Endothelial cell of umbilical vein (primary cell): ENCODE results near the gene ETDC. TPM values are rescaled to one million over a fixed set of nuclear protein-coding genes. Genes with fewer than 3 reads are reported as not detected.

Experiments
- BruUV-seq: library from RNA; stranded (reverse); fragments of 400-500 nt; replicated peaks from 2 replicates; lab custom pipeline; 2021; lab: Mats Ljungman, UMichigan
- CTCF ChIA-PET: fragments of 300-600, 350-600 bp; sonication (Branson Sonifier 250); formaldehyde crosslinking; loops from one replicate; lab custom pipeline; 2021; ENCODE audit warnings: antibody characterized with exemption, inconsistent platforms; lab: Charles Lee
- POLR2A ChIA-PET: fragments of 300-600, 350-600 bp; sonication (Branson Sonifier 250); formaldehyde crosslinking; loops from one replicate; lab custom pipeline; 2021; ENCODE audit warnings: antibody characterized with exemption, inconsistent platforms; lab: Charles Lee
- DNase-seq: peaks from one replicate; pipeline ENCODE4 v3.0.0-alpha.2; 2011; ENCODE audit warnings: low read depth, low spot score
- FAIRE-seq: peaks from 2 replicates; lab custom pipeline; 2011; peaks lifted over from hg19 to GRCh38; lab: Jason Lieb, UNC
- H2AFZ ChIP-seq: 2 replicates; pipeline ENCODE4 v1.6.0; 2012; ENCODE audit warnings: low read depth, low read length, control low read depth, inconsistent platforms
- H3K27ac ChIP-seq: 2 replicates; pipeline ENCODE4 v1.5.1; 2011; ENCODE audit warnings: low read depth, mild to moderate bottlenecking, control low read depth, low read length, moderate library complexity; ENCODE audit not compliant: insufficient read depth
- H3K27me3 ChIP-seq, 2 experiments: 2 replicates each; pipeline versions ENCODE4 v1.6.0 to v1.6.1; 2011; ENCODE audit warnings: low read length in 2 of 2, mixed read lengths in 1 of 2; ENCODE audit not compliant: control insufficient read depth in 2 of 2, insufficient read depth in 2 of 2
- H3K36me3 ChIP-seq, 2 experiments: 2 replicates in 1 of 2; 3 replicates in 1 of 2; pipeline ENCODE4 v1.5.1; 2011; ENCODE audit warnings: low read length in 2 of 2, mild to moderate bottlenecking in 1 of 2, moderate library complexity in 1 of 2; ENCODE audit not compliant: control insufficient read depth in 2 of 2, insufficient read depth in 2 of 2; ENCODE audit errors: extremely low read depth in 1 of 2
- H3K4me1 ChIP-seq: 3 replicates; pipeline ENCODE4 v1.5.1; 2011; ENCODE audit warnings: mild to moderate bottlenecking, low read length; ENCODE audit not compliant: control insufficient read depth, insufficient read depth; ENCODE audit errors: extremely low read depth
- H3K4me2 ChIP-seq: 2 replicates; pipeline ENCODE4 v1.6.1; 2011; ENCODE audit warnings: low read length, control low read depth, mixed read lengths; ENCODE audit not compliant: insufficient read depth
- H3K4me3 ChIP-seq, 3 experiments: fragments of 200-600 bp in 1 of 3; sonication (generic), shearing (Covaris generic) in 1 of 3; replicated peaks in 1 of 3; 2 replicates each; pipeline ENCODE4 v1.5.1; 2011 to 2016; ENCODE audit warnings: control low read depth in 3 of 3, low read length in 3 of 3, mild to moderate bottlenecking in 2 of 3, inconsistent platforms in 1 of 3, low read depth in 1 of 3, moderate library complexity in 1 of 3; ENCODE audit not compliant: insufficient read depth in 1 of 3
- H3K79me2 ChIP-seq: 2 replicates; pipeline ENCODE4 v1.6.0; 2012; ENCODE audit warnings: low read length, inconsistent platforms; ENCODE audit not compliant: control insufficient read depth, insufficient read depth
- H3K9ac ChIP-seq: replicated peaks from 2 replicates; pipeline ENCODE3; 2011; ENCODE audit warnings: low read length, control low read depth; ENCODE audit not compliant: insufficient read depth; ENCODE audit errors: extremely low read depth
- H3K9me1 ChIP-seq: replicated peaks from 3 replicates; pipeline ENCODE4 v1.6.0; 2011; ENCODE audit warnings: mild to moderate bottlenecking, low read length; ENCODE audit not compliant: control insufficient read depth, insufficient read depth; ENCODE audit errors: extremely low read depth
- H3K9me3 ChIP-seq: replicated peaks from 2 replicates; pipeline ENCODE4 v1.5.1; 2012; ENCODE audit warnings: low read length, inconsistent platforms; ENCODE audit not compliant: control insufficient read depth, insufficient read depth
- H4K20me1 ChIP-seq: replicated peaks from 2 replicates; pipeline ENCODE3; 2011; ENCODE audit warnings: mild to moderate bottlenecking, low read length; ENCODE audit not compliant: control insufficient read depth, insufficient read depth; ENCODE audit errors: extremely low read depth
- EZH2 ChIP-seq: IDR thresholded peaks from 2 replicates; pipeline ENCODE4 v1.6.1; 2012; ENCODE audit warnings: borderline replicate concordance, low read depth, mild to moderate bottlenecking, moderate library complexity, low read length, inconsistent platforms; ENCODE audit not compliant: severe bottlenecking
- FOS ChIP-seq: IDR thresholded peaks from 2 replicates; pipeline ENCODE4 v1.6.1; 2011; ENCODE audit warnings: mild to moderate bottlenecking, low read length, moderate library complexity, borderline replicate concordance; ENCODE audit not compliant: insufficient read depth
- GATA2 ChIP-seq: IDR thresholded peaks from 2 replicates; pipeline ENCODE4 v1.7.0; 2011; ENCODE audit warnings: low read depth, mild to moderate bottlenecking, moderate library complexity, mixed read lengths, low read length; ENCODE audit not compliant: insufficient read length, insufficient read depth
- JUN ChIP-seq: IDR thresholded peaks from 2 replicates; pipeline ENCODE4 v1.6.1; 2011; ENCODE audit warnings: borderline replicate concordance, low read depth; ENCODE audit not compliant: insufficient read length, insufficient read depth
- MYC ChIP-seq: IDR thresholded peaks from one replicate; pipeline ENCODE4 v1.6.1; 2011; ENCODE audit warnings: mild to moderate bottlenecking, low read depth, low read length
- POLR2A ChIP-seq: IDR thresholded peaks from 2 replicates; pipeline ENCODE4 v1.6.1; 2012; ENCODE audit warnings: low read depth, mild to moderate bottlenecking, control low read depth, low read length
- POLR2AphosphoS5 ChIP-seq: IDR thresholded peaks from 2 replicates; pipeline ENCODE4 v1.6.1; 2012; ENCODE audit warnings: low read depth, mild to moderate bottlenecking, control low read depth, low read length, moderate library complexity; ENCODE audit not compliant: insufficient read depth
- dilution Hi-C: fragments of 300-500 bp; cut with MboI; formaldehyde crosslinking; loops from one replicate; pipeline ENCODE4 v1.15.0; 2019; ENCODE audit warnings: low sequenced_read_pairs; ENCODE audit not compliant: extremely low pct_ligation_motif_present
- intact Hi-C: fragments of 100-400 bp; cut with micrococcal nuclease; formaldehyde crosslinking; loops from one replicate; pipeline ENCODE4 v1.10.0; 2022
- polyA plus RNA-seq, 4 experiments: library from polyadenylated mRNA; depleted of rRNA in 3 of 4; stranded (reverse) in 3 of 4; unstranded in 1 of 4; fragments of >200 nt; gene quantifications; 2 replicates each; pipeline versions ENCODE4 v1.2.1 to v1.2.3, GENCODE V29; 2011 to 2012; ENCODE audit warnings: missing spikeins in 1 of 4
- total RNA-seq: library from RNA; stranded (reverse); gene quantifications from 2 replicates; pipeline ENCODE4 v1.2.3, GENCODE V29; 2021
- TF ChIP-seq, protein P1 (sequence below): IDR thresholded peaks from 2 replicates; pipeline ENCODE4 v1.6.1; 2011; ENCODE audit not compliant: insufficient read depth, insufficient read length
- TF ChIP-seq, protein P2 (sequence below), 2 donors: IDR thresholded peaks; 1 replicate in 1 of 2; 2 replicates in 1 of 2; pipeline ENCODE4 v1.5.1; 2011; ENCODE audit warnings: low read length in 2 of 2, mild to moderate bottlenecking in 2 of 2, moderate library complexity in 2 of 2, control low read depth in 1 of 2, inconsistent platforms in 1 of 2, low read depth in 1 of 2; ENCODE audit not compliant: insufficient read depth in 1 of 2; ENCODE audit errors: extremely low read depth in 1 of 2

ETDC gene
- total and polyA plus RNA-seq, 2 donors (not counting 3 experiments of a cell fraction or from before 2014, with no cell fraction given): not detected

DNA sequence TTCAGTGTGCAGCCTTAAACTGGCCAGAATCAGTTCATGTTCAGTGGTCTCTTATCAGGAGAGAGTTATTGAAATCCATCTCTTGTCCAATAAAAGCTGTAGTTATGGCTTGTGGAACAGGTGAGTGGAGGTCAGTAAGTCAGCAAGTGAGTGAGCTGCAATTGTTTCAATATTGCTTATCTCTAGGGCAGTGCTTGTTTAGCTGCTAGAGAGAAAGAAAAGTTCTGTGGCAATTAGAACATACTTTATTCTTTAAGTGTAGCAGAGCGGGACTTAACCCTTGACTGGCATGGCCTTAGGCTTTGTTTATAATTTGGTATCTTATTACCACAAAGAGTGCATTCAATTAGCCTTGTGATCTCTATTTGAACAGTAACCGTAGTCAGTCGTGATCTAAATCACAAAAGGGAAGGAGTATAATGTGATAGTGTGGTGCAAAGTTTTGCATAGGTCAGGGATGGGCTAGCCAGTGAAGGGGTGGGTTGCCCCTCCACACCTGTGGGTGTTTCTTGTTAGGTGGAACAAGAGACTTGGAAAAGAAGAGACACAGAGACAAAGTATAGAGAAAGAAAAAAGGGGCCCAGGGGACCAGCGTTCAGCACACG lies 6.9 kb upstream of the ETDC start:
- H3K4me2 ChIP-seq: no peak overlapping the region
- H2AFZ ChIP-seq: no peak overlapping the region
- no peak overlapping the region for H3K9ac ChIP-seq
- H3K4me1 ChIP-seq: no peaks in the 10 kb centered on the region
- no peaks in the 10 kb centered on the region for H3K27me3 ChIP-seq
- dilution Hi-C loops (no loop called here), intact Hi-C loops (no loop called here)
- H3K9me3 ChIP-seq: no peaks in the 10 kb centered on the region
- H3K4me3 ChIP-seq: no peak overlapping the region
- CTCF ChIA-PET: no interaction called here
- POLR2A ChIA-PET: no interaction called here
- DNase-seq (no peak), FAIRE-seq (no peak)
- no peaks in the 10 kb centered on the region for H3K79me2 ChIP-seq
- no peak overlapping the region for H3K27ac ChIP-seq
- no peak for TF ChIP-seq GATA2
- TF ChIP-seq, protein P1, sequence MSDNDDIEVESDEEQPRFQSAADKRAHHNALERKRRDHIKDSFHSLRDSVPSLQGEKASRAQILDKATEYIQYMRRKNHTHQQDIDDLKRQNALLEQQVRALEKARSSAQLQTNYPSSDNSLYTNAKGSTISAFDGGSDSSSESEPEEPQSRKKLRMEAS: no peak
- TF ChIP-seq POLR2A: no peak
- no peak for TF ChIP-seq POLR2AphosphoS5
- no peak for TF ChIP-seq JUN
- no peak for TF ChIP-seq FOS
- TF ChIP-seq EZH2: no peak
- no TSS peak for BruUV-seq
- no peaks in the 10 kb centered on the region for H3K9me1 ChIP-seq
- H3K36me3 ChIP-seq: no peaks in the 10 kb centered on the region
- H4K20me1 ChIP-seq: no peaks in the 10 kb centered on the region

DNA sequence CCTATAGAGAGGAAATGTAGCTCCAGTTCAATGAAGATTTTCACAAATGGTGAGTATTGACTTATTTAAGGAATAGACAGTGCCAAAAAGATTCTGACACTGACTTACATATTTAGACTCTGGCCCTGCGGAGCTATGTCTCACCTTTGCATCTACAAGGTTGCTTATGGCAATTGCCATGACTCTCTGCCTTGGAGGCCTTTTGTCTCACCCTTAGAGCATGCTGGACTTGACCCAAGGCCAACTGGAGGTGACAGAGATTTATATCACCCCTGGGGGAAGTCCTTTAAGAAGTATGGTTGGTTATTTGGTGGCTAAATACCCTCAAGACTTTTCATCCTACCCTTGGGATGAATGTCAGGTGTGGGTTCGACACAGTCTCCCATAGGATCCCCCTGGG lies 4.5 kb upstream of the ETDC start:
- no TSS peak for BruUV-seq
- no peak overlapping the region for H2AFZ ChIP-seq
- dilution Hi-C loops (no loop called here), intact Hi-C loops (no loop called here)
- H3K27ac ChIP-seq: no peak overlapping the region
- H3K9ac ChIP-seq: no peak overlapping the region
- no peaks in the 10 kb centered on the region for H3K9me3 ChIP-seq
- TF ChIP-seq GATA2: no peak
- no peak for TF ChIP-seq MYC
- TF ChIP-seq EZH2: no peak
- TF ChIP-seq POLR2AphosphoS5: no peak
- TF ChIP-seq, protein P2, sequence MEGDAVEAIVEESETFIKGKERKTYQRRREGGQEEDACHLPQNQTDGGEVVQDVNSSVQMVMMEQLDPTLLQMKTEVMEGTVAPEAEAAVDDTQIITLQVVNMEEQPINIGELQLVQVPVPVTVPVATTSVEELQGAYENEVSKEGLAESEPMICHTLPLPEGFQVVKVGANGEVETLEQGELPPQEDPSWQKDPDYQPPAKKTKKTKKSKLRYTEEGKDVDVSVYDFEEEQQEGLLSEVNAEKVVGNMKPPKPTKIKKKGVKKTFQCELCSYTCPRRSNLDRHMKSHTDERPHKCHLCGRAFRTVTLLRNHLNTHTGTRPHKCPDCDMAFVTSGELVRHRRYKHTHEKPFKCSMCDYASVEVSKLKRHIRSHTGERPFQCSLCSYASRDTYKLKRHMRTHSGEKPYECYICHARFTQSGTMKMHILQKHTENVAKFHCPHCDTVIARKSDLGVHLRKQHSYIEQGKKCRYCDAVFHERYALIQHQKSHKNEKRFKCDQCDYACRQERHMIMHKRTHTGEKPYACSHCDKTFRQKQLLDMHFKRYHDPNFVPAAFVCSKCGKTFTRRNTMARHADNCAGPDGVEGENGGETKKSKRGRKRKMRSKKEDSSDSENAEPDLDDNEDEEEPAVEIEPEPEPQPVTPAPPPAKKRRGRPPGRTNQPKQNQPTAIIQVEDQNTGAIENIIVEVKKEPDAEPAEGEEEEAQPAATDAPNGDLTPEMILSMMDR (IDR thresholded peaks at IDR 0.05; ENCODE audit: extremely low read depth in 1 of 2, insufficient read depth in 1 of 2, low read depth in 1 of 2, low read length in 2 of 2): no peak
- TF ChIP-seq, protein P1: no peak
- TF ChIP-seq FOS: no peak
- TF ChIP-seq POLR2A: no peak
- TF ChIP-seq JUN: no peak
- no peaks in the 10 kb centered on the region for H3K36me3 ChIP-seq
- H3K9me1 ChIP-seq: no peaks in the 10 kb centered on the region
- FAIRE-seq (no peak), DNase-seq (no peak)
- H4K20me1 ChIP-seq: no peaks in the 10 kb centered on the region
- CTCF ChIA-PET: no interaction called here
- no peaks in the 10 kb centered on the region for H3K4me1 ChIP-seq
- no peak overlapping the region for H3K4me2 ChIP-seq
- H3K4me3 ChIP-seq: no peak overlapping the region
- no peaks in the 10 kb centered on the region for H3K27me3 ChIP-seq
- H3K79me2 ChIP-seq: no peaks in the 10 kb centered on the region
- POLR2A ChIA-PET: no interaction called here
